Articular chondrocyte of knee joint (primary cell): ENCODE measurements around the gene CERKL. TPM values are rescaled to one million over a fixed set of nuclear protein-coding genes. Genes with fewer than 3 reads are reported as not detected.

Experiments used
- total RNA-seq: library from RNA; depleted of rRNA; stranded (reverse); fragments of >200 nt; gene quantifications from 2 replicates; pipeline ENCODE4 v1.2.3, GENCODE V29; 2012

Gene CERKL, protein sequence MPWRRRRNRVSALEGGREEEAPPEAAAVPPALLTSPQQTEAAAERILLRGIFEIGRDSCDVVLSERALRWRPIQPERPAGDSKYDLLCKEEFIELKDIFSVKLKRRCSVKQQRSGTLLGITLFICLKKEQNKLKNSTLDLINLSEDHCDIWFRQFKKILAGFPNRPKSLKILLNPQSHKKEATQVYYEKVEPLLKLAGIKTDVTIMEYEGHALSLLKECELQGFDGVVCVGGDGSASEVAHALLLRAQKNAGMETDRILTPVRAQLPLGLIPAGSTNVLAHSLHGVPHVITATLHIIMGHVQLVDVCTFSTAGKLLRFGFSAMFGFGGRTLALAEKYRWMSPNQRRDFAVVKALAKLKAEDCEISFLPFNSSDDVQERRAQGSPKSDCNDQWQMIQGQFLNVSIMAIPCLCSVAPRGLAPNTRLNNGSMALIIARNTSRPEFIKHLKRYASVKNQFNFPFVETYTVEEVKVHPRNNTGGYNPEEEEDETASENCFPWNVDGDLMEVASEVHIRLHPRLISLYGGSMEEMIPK
- total RNA-seq: 0.26 and 0.32 TPM in 2 replicates

DNA sequence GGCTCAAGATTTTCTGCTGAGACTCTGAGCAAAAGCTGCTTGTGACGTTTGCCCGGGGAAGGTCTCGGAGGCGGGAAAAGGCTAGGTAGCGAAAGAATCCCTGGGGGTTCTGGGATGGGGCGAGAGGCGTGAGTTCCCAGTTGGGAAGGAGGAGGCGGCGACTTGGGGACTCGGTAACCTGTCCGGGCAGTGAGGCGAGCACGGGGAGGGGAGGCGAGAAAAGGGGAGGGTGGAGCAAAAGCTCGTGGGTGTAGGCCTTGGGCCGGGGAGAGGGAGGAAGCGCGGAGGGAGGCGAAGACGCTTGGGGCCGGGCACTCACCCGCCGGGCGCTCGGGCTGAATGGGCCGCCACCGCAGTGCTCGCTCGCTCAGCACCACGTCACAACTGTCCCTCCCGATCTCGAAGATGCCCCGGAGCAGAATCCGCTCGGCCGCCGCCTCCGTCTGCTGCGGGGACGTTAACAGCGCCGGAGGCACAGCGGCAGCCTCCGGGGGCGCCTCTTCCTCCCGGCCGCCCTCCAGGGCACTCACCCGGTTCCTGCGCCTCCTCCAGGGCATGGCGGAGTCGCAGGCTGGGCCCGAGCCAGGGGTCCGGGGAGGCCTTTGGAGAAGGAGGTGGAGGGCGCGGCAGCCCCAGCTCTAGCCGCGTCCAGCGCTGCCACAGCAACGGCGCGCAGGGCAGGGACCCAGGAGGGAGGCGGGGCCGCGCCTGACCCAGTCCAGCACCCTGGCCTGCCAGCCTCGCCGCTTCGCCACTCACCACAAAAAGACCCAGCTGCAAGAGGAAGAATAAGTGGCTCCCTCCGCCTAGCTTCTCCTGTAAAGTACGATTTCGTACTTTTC is at the start of gene CERKL:
CERKL (minus strand) TSS at position 656 of the 842 bp plus-strand sequence; CDS start at position 557, 99 bp downstream.

GRCh38 chr2:181680055-181680936 is 23.4 kb upstream of the CERKL start, which contains the start of gene NEUROD1:
Gene NEUROD1 (minus strand): TSS chr2:181680517. CDS start chr2:181678860, 1,657 bp downstream.

Other genes with a start within 250 kb of the CERKL start
- gene ITGA4, start 199.7 kb downstream of the CERKL start, total RNA-seq: 7.1 and 7.4 TPM in 2 replicates
- gene NEUROD1, start 23.4 kb upstream of the CERKL start, total RNA-seq: not detected in 2 replicates
- gene ITPRID2, start 234.6 kb upstream of the CERKL start, total RNA-seq: 328 and 340 TPM in 2 replicates